Activated effector memory CD4-positive, alpha-beta T cell treated with Interleukin-2 at 50 U/mL for 16 hours (primary cell): Measurements from ENCODE around the gene GNS.
"Not testable (repeated sequence)": the region's sequence is repeated elsewhere in the genome, so short reads cannot be mapped to it uniquely, and the experiment has no call there.

Experiments used
- DNase-seq: peaks from one replicate; pipeline ENCODE4 v3.0.0-alpha.2; 2020

The GNS gene

GRCh38 chr12:64779354-64779974, 20.3 kb upstream of the GNS start:
- DNase-seq = no peak

- not testable (repeated sequence) for DNase-seq
Measured at GRCh38 chr12:64775147-64775736, 16.0 kb upstream of the GNS start.

- no peak for DNase-seq
Measured at GRCh38 chr12:64773386-64773785, 14.2 kb upstream of the GNS start.

GRCh38 chr12:64767495-64767894, 8.3 kb upstream of the GNS start:
- no peak for DNase-seq

GRCh38 chr12:64760808-64761573, 1.8 kb upstream of the GNS start:
- no peak for DNase-seq

DNA sequence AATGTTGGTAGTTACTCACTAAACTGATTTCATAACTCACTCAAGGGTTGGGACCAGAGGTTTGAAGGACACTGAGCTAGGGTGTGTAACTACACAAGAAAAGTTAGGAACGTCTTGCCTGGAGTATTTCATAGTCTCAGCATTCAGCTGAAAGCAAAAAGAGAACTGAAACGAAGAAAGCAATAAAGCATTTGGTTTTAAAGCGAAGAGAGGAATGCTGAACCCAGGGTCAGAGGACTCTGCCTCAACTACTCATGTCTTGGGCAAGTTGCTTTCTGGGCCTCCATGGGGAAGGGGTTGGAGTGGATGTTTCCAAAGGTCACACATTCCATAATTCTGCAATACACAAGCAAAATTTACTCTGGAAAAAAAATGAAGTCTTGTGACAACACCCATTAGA, 1.4 kb downstream of the GNS start:
- no peak for DNase-seq

GRCh38 chr12:64756376-64756775, 2.8 kb downstream of the GNS start:
- DNase-seq = no peak

GRCh38 chr12:64753427-64753826, 5.8 kb downstream of the GNS start:
- DNase-seq = no peak

DNA sequence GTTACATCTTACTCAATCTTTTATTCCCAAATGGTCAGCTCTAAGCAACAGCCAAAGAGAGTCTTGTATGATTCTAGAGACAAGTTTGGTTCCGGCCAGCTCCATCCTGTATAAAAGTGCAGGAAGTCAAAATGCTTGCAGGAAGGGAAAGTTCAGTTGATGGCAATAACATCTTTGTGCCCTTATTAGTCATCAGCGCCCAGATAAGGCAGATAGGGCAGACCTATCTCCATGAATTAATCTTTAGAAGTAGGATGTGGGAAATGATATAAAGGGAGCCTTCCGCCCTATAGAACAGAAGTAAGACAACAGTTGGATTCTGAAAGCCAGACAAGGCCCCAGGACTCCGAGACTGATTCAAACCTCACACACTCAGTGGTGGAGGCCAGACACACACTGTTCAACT, 6.4 kb downstream of the GNS start:
- no peak for DNase-seq

DNA sequence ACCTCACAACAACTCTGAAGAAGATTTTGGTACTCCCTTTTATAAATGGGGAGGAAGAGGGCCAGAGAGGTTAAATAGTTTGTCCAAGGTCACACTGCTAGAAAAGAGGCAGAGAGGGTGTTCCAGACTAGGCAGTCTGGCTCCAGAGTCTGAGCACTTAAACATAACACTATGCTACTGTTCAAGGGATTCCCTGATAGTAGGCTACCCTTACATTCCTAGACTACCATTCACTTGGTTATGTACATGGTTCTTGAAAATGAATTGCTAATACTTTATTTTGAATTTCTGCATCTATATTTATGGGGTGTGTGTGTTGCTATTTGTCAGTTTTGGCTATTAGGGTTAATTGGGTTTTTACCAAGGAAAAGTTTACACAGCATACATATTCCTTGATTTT, 7.2 kb downstream of the GNS start:
- no peak for DNase-seq

DNA sequence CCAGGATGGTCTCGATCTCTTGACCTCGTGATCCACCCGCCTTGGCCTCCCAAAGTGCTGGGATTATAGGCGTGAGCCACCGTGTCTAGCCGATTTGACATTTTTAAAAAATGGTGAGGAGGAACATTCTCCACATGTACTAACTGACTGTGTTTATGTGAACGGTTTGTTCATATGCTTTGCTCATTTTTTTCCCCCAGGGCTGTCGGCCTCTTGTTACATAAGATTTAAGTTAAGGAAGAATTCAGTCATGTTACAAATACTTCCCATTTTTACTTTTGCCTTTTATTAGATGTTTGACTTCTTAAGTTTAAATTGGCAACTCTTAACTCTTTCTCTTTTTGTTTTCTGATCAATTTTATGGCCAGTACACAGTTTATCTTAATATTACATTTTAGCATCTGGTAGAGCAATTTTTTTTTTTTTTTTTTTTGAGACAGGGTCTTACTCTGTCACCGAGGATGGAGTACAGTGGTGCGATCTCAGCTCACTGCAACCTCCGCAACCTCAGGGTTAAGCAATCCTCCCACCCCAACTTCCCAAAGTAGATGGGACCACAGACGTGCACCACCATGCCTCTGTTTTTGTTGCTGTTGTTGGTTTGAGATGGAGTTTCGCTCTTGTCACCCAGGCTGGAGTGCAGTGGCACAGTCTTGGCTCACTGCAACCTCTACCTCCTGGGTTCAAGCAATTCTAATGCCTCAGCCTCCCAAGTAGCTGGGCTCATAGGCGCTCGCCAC, 9.6 kb downstream of the GNS start:
- no peak for DNase-seq

DNA sequence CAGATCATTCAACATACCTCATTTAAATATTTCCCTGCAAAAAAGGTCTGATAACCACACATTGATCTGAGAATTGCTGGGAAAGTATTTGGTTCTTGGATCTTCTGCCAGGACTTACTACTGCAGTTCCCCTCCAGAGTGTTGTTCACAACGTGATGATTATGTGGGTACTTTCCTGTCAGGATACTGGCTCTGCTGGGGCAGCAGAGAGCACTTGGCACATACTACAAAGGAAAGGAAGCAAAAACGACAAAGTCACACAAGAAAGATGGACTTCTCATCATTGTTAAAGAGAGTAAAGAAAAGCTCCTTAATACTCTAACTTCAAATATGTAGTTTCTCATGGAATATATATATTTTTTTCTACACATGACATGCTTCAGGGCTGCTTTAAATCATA, 11.5 kb downstream of the GNS start:
- DNase-seq = no peak

GRCh38 chr12:64746663-64747062, 12.5 kb downstream of the GNS start:
- DNase-seq = no peak

GRCh38 chr12:64745980-64746379, 13.2 kb downstream of the GNS start:
- DNase-seq = no peak

GRCh38 chr12:64745259-64745807, 13.9 kb downstream of the GNS start:
- no peak for DNase-seq

DNA sequence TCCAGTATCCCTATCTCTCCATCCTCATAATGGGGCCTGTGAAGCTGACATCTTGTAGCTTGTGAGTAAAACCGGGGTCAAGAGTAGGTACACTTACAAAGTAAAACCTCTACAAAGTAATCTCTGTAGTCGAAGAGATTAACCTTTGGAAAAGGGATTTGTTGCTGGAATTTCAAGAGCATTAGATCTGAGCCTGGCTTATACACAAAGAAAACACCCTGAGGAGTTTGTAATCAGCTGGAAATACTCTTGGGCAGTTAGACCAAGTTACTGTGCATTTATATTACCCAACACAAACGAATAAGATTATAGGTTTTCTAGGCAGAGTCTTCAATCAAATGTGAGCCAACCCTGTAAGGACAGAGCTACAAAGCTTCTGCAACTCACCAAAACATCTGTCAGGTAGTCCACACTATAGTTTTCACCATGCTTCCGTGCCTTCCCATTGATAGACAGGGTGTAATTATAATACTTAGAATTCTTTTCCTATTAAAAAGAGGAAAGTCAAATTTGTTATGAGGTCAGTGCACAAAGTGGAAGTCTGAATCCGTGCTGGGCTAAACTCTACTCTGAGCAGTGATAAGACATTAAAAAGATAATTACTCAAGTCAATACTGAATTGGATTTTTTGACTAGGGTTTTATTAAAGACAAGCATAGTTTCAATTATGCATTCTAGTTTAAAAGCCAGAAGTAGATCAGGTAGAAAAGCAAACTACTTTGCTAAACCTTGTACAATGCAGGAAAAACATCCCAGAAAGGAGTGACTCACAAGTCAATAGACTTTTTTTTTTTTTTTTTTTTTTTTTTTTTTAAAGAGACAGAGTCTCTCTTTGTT, 14.6 kb downstream of the GNS start:
- DNase-seq = no peak

- no peak for DNase-seq
Measured at GRCh38 chr12:64743206-64743605, 16.0 kb downstream of the GNS start.

- no peak for DNase-seq
Measured at GRCh38 chr12:64742416-64742815, 16.8 kb downstream of the GNS start.

DNA sequence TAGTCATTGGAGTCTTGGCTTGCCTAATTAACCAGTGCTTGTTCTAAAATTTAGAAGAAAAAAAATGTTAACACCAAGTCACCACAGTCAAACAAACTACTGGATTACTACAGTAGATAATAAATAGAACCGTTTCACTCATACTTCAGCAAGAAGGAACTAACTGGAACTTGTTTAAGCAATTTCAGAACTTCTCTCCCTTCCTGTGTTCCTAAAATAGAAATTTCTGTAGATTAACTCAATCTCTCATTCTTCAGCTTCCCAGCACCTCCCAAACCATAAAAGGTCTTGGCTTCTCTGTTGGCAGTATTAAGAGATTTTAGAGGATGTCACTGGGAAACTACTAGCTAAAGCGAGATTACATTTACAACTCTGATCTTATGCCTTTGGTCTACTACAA, 18.6 kb downstream of the GNS start:
- DNase-seq = no peak

- DNase-seq = no peak
Measured at GRCh38 chr12:64739778-64740177, 19.4 kb downstream of the GNS start.

DNA sequence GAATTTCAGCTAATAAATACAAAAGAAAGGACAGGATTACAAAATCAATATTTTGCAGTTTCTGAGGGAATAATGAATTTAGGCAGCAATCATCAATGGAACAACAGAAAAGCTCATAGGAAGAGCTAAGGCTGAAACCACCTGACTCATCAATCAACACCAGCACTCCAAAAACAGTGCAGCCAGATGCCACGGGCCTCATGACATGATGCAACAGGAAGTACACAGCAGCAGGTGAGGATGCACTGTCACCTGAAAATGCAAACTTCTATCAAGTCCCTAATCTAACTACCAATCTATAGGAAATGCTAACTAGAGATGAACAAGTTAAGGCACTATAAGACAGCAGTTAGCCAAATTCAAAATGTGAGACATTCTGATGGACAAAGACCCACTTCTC, 21.7 kb downstream of the GNS start:
- DNase-seq = peak; percentile 16

- no peak for DNase-seq
Measured at GRCh38 chr12:64736771-64737170, 22.4 kb downstream of the GNS start.
